OCI-LY3 (cell line): ENCODE measurements around the gene MYZAP.

Experiments used
- H2AFZ ChIP-seq: fragments of 200-600, 300-600 bp; shearing (Covaris generic); 2 replicates; pipeline ENCODE4 v1.6.0; 2014; ENCODE audit warnings: antibody characterized with exemption, low read depth, low read length
- H3K27ac ChIP-seq: fragments of 200-600, 300-600 bp; sonication (generic); 2 replicates; pipeline ENCODE4 v1.5.1; 2014; ENCODE audit warnings: mild to moderate bottlenecking, low read length, moderate library complexity, mixed read lengths
- H3K27me3 ChIP-seq: fragments of 200-600, 300-600 bp; sonication (generic); 2 replicates; pipeline ENCODE4 v1.6.1; 2014; ENCODE audit warnings: low read depth, low read length, mixed read lengths
- H3K36me3 ChIP-seq: fragments of 200-600, 300-600 bp; sonication (generic); replicated peaks from 2 replicates; pipeline ENCODE3; 2014; ENCODE audit warnings: low read depth, low read length, mixed read lengths
- H3K4me1 ChIP-seq: fragments of 300-600, 200-600 bp; sonication (generic); 2 replicates; pipeline ENCODE4 v1.6.1; 2014; ENCODE audit warnings: low read length, mixed read lengths
- H3K4me2 ChIP-seq: fragments of 200-600, 300-600 bp; sonication (generic); 2 replicates; pipeline ENCODE4 v1.6.1; 2014; ENCODE audit warnings: low read length, mixed read lengths
- H3K4me3 ChIP-seq: fragments of 300-600, 200-600 bp; sonication (generic); 2 replicates; pipeline ENCODE4 v1.5.1; 2014; ENCODE audit warnings: antibody characterized with exemption, mild to moderate bottlenecking, low read length, moderate library complexity
- H3K79me2 ChIP-seq: fragments of 300-600, 200-600 bp; shearing (Covaris generic); 2 replicates; pipeline ENCODE4 v1.6.1; 2014; ENCODE audit warnings: mild to moderate bottlenecking, low read length, mixed read lengths
- H3K9ac ChIP-seq: fragments of 300-600, 200-600 bp; shearing (Covaris generic); 2 replicates; pipeline ENCODE4 v1.6.0; 2014; ENCODE audit warnings: mild to moderate bottlenecking, low read length, moderate library complexity
- H3K9me3 ChIP-seq: fragments of 200-600, 300-600 bp; shearing (Covaris generic); 2 replicates; pipeline ENCODE4 v1.6.1; 2014; ENCODE audit warnings: low read length, mixed read lengths; ENCODE audit not compliant: insufficient read depth
- H4K20me1 ChIP-seq: fragments of 200-600, 300-600 bp; sonication (generic); 2 replicates; pipeline ENCODE4 v1.6.1; 2016; ENCODE audit warnings: low read length, mixed read lengths; ENCODE audit not compliant: insufficient read depth
- EZH2phosphoT487 ChIP-seq: fragments of 200-600 bp; shearing (Covaris generic); IDR thresholded peaks from 2 replicates; pipeline ENCODE4 v1.6.1; 2018; ENCODE audit warnings: antibody characterized with exemption, mixed run types, low read depth
- TF ChIP-seq, protein P1 (sequence below): fragments of 200-600, 300-600 bp; sonication (generic); IDR thresholded peaks from 2 replicates; pipeline ENCODE4 v1.5.1; 2014; ENCODE audit warnings: antibody characterized with exemption, low read length, low read depth

The MYZAP gene

DNA sequence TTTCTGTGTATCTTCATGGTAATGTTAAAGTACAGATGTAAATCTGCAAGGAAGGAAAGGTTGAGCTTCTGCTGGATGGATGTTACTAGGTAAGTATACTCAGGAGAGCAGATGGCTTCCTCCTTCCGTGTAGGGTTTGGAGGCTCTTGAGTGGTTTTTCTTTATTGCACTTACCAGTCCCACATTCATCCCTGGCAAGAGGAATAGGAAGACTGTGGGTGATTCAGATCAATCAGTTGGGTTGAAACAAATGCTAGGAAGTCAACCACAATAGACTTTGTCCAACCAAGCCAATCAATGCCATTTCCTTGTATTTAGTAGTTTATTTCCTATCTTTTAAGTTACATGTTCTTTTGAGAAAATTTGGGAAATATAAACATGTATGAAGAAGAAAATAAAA lies 26.6 kb downstream of the MYZAP start:
- Histone ChIP-seq H3K4me3 (no peak overlapping the region), H2AFZ (no peak overlapping the region), H3K9me3 (no peaks in the 10 kb centered on the region), H3K27me3 (no peaks in the 10 kb centered on the region), H3K9ac (no peak overlapping the region), H3K79me2 (no peaks in the 10 kb centered on the region), H3K4me2 (no peak overlapping the region), H3K4me1 (no peaks in the 10 kb centered on the region), H3K27ac (no peak overlapping the region), H3K36me3 (no peaks in the 10 kb centered on the region), H4K20me1 (no peaks in the 10 kb centered on the region)
- no peak for TF ChIP-seq EZH2phosphoT487
- TF ChIP-seq, protein P1, sequence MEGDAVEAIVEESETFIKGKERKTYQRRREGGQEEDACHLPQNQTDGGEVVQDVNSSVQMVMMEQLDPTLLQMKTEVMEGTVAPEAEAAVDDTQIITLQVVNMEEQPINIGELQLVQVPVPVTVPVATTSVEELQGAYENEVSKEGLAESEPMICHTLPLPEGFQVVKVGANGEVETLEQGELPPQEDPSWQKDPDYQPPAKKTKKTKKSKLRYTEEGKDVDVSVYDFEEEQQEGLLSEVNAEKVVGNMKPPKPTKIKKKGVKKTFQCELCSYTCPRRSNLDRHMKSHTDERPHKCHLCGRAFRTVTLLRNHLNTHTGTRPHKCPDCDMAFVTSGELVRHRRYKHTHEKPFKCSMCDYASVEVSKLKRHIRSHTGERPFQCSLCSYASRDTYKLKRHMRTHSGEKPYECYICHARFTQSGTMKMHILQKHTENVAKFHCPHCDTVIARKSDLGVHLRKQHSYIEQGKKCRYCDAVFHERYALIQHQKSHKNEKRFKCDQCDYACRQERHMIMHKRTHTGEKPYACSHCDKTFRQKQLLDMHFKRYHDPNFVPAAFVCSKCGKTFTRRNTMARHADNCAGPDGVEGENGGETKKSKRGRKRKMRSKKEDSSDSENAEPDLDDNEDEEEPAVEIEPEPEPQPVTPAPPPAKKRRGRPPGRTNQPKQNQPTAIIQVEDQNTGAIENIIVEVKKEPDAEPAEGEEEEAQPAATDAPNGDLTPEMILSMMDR, result no peak

DNA sequence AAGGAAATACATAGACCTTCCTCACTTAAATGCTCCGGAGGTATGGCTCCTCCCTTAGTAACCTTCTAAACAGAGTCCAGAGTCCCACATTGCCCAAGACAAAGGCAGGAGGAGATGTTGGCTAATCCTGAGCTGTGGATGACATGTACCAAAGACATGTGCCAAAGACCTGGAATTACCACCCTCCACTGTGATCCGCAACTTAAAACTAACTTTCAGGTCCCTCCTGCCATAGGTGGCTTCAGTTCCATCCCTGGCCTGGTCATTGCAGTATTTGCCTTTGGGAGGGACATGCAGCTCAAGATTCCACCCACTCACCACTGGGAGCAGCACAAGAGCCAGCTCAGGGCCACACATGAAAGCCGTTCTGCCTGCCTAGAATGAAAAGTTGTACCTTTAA lies 28.0 kb downstream of the MYZAP start:
- Histone ChIP-seq H3K79me2 (no peaks in the 10 kb centered on the region), H3K4me3 (no peak overlapping the region), H3K27me3 (no peaks in the 10 kb centered on the region)

DNA sequence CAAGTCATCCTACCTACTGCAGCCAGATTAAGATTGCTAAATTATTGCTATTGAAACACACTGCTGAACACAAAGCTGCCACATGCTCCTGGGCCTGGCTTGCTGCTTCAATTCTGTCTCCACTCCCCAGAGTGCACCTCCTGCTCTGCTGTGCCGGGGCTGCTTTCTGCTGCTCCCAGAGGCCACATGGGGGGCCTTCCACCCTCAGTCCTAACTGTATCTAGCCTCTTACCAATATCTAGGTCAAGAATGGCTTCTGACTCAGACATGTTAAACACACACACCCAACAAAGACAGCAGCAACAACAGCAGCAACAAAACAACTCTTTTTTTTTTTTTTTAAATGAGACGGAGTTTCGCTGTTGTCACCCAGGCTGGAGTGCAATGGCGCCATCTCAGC lies 33.0 kb downstream of the MYZAP start:
- Histone ChIP-seq H3K4me2 (no peak overlapping the region), H4K20me1 (no peaks in the 10 kb centered on the region), H3K27me3 (no peaks in the 10 kb centered on the region), H3K27ac (no peak overlapping the region), H3K9ac (no peak overlapping the region), H3K9me3 (no peaks in the 10 kb centered on the region), H3K4me3 (no peak overlapping the region), H3K36me3 (no peaks in the 10 kb centered on the region), H2AFZ (no peak overlapping the region), H3K79me2 (no peaks in the 10 kb centered on the region), H3K4me1 (no peaks in the 10 kb centered on the region)
- no peak for TF ChIP-seq EZH2phosphoT487
- TF ChIP-seq, protein P1, result no peak

More for the DNA sequence above, 28.0 kb downstream of the MYZAP start:
- no peak overlapping the region for H3K4me2 ChIP-seq
- no peaks in the 10 kb centered on the region for H3K4me1 ChIP-seq
- no peak overlapping the region for H3K9ac ChIP-seq
- H3K36me3 ChIP-seq, result no peaks in the 10 kb centered on the region
- no peak for TF ChIP-seq EZH2phosphoT487
- TF ChIP-seq, protein P1, result no peak
- H3K9me3 ChIP-seq, result no peaks in the 10 kb centered on the region
- no peak overlapping the region for H3K27ac ChIP-seq
- no peak overlapping the region for H2AFZ ChIP-seq
- no peaks in the 10 kb centered on the region for H4K20me1 ChIP-seq

DNA sequence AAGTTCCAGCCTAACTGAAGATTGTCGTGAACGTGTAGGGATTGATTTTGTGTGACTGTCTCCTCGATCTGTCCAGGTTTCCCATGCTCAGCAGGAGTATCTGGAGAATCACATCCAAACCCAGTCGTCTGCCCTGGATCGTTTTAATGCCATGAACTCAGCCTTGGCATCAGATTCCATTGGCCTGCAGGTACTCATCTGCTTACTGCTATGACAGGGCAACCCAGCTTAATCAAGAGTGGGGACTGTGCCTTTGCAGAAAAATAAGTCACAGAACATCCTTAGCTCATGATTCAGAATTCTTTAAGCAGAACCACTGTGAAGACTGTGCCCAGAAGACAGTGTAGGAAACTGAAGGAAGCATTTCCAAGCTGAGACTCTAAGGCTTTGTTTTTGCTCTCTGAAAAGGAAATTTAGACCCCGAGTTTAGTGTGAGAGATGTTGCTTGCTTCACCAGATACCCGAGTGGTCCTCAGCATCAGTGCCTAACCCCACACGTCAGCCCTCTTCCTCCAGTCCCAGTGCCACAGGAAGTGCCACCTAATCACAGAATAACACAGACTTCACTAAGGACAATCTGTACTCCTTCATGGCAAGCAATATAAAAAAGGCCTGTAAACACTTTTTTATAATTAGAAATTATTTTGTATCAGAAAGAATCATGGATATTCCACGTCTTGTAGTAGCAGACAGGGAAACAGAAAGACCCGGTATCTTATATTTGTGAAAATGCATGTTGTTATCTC lies 34.2 kb downstream of the MYZAP start:
- H3K9me3 ChIP-seq, result no peaks in the 10 kb centered on the region
- H2AFZ ChIP-seq, result no peak overlapping the region
- no peak overlapping the region for H3K4me2 ChIP-seq
- no peaks in the 10 kb centered on the region for H3K36me3 ChIP-seq
- no peaks in the 10 kb centered on the region for H3K79me2 ChIP-seq
- H4K20me1 ChIP-seq, result no peaks in the 10 kb centered on the region
- H3K27ac ChIP-seq, result no peak overlapping the region
- H3K4me3 ChIP-seq, result no peak overlapping the region
- no peaks in the 10 kb centered on the region for H3K27me3 ChIP-seq
- H3K9ac ChIP-seq, result no peak overlapping the region
- no peaks in the 10 kb centered on the region for H3K4me1 ChIP-seq
- TF ChIP-seq, protein P1, result no peak
- TF ChIP-seq EZH2phosphoT487, result no peak
